Kidney (tissue), 14 donors: ENCODE measurements around the gene LRRC39. TPM values are rescaled to one million over a fixed set of nuclear protein-coding genes. Genes with fewer than 3 reads are reported as not detected.
A peak's percentile ranks its signal among the peaks of the same experiment; 100 is the strongest.

Experiments
- DNase-seq, 5 donors: peaks; one replicate each; pipeline ENCODE4 v3.0.0-alpha.2; 2013 to 2020
- FAIRE-seq: peaks from 2 replicates; lab custom pipeline; 2012; peaks lifted over from hg19 to GRCh38; lab: Jason Lieb, UNC
- H3K27ac ChIP-seq, 2 donors: one replicate each; pipeline ENCODE4 v1.7.0; 2013; ENCODE audit warnings: low read depth in 2 of 2, low read length in 2 of 2, inconsistent platforms in 1 of 2
- H3K27me3 ChIP-seq: one replicate; pipeline ENCODE4 v1.7.1; 2013; ENCODE audit warnings: low read length, inconsistent platforms; ENCODE audit not compliant: control insufficient read depth, insufficient read depth
- H3K36me3 ChIP-seq, 3 donors: one replicate each; pipeline versions ENCODE4 v1.7.0 to v1.7.1; 2013; ENCODE audit warnings: low read length in 3 of 3, control low read depth in 1 of 3, inconsistent platforms in 1 of 3; ENCODE audit not compliant: insufficient read depth in 3 of 3, control insufficient read depth in 2 of 3
- H3K4me1 ChIP-seq, 3 donors: one replicate each; pipeline versions ENCODE4 v1.7.0 to v1.7.1; 2013; ENCODE audit warnings: low read length in 3 of 3, inconsistent platforms in 1 of 3, low read depth in 1 of 3; ENCODE audit not compliant: control insufficient read depth in 2 of 3, insufficient read depth in 2 of 3
- H3K4me3 ChIP-seq, 3 donors: one replicate each; pipeline versions ENCODE4 v1.7.0 to v1.8.1; 2013; ENCODE audit warnings: low read length in 3 of 3, control low read depth in 1 of 3, inconsistent platforms in 1 of 3
- H3K9ac ChIP-seq, 3 donors: one replicate each; pipeline versions ENCODE4 v1.7.0 to v1.7.1; 2013; ENCODE audit warnings: low read length in 3 of 3, control low read depth in 1 of 3, inconsistent platforms in 1 of 3
- H3K9me3 ChIP-seq, 3 donors: one replicate each; pipeline versions ENCODE4 v1.7.0 to v1.7.1; 2013; ENCODE audit warnings: low read length in 3 of 3, control low read depth in 1 of 3, inconsistent platforms in 1 of 3; ENCODE audit not compliant: control insufficient read depth in 2 of 3, insufficient read depth in 1 of 3
- intact Hi-C: fragments of 100-400 bp; cut with DNase I; formaldehyde crosslinking; loops from one replicate; pipeline ENCODE4 v1.11.1; 2022
- polyA plus RNA-seq: library from polyadenylated mRNA; stranded (reverse); fragments of 350-450 nt; fragmentation: Illumina TruSeq; extraction: RNeasy Lipid Tissue Mini Kit (QIAGEN cat#74804); gene quantifications from one replicate; pipeline ENCODE4 v1.2.3, GENCODE V29; 2014; ENCODE audit warnings: low read depth, low replicate concordance; ENCODE audit not compliant: insufficient read depth
- total RNA-seq: library from RNA; stranded (reverse); fragmentation: NEBNext Ultra II Directional; extraction: Animal tissue kit (Norgen Biotek cat#: 25700); gene quantifications from one replicate; pipeline ENCODE4 v1.2.1, GENCODE V29; 2021
- TF ChIP-seq, protein P1 (sequence below): IDR thresholded peaks from 3 replicates; pipeline ENCODE4 v1.5.1; 2012; ENCODE audit warnings: mild to moderate bottlenecking, moderate library complexity, borderline replicate concordance; ENCODE audit not compliant: insufficient read depth; ENCODE audit errors: extremely low read depth
- donor health status: control.
- donor health status: control.
- donor health status: control.
- donor health status: control.
- donor health status: control.
- donor health status: DM: yes; HTN: yes; CAD: no.
- donor health status: Normal renal cell carcinoma (clear cell type).

Gene LRRC39
- total and polyA plus RNA-seq, 2 donors from 2014 or later, result 0.35 to 0.45 TPM

DNA sequence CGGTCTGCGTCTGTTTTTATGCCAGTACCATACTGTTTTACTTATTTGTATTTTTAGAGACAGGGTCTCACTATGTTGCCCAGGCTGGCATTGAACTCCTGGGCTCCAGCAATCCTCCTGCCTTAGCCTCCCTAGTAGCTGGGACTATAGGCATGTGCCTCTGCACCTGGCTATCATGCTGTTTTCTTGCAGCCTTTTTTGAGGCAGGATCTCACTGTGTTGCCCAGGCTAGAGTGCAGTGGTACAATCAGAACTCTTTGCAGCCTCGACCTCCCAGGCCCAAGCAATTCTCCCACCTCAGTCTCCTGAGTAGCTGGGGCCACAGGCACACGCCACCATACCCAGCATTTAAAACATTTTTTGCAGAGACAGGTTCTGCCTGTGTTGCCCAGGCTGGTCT is 5.3 kb upstream of the LRRC39 start:
- no peak overlapping the region for H3K9ac ChIP-seq
- no peak overlapping the region for H3K27ac ChIP-seq
- FAIRE-seq (no peak), DNase-seq (no peak)
- TF ChIP-seq, protein P1, sequence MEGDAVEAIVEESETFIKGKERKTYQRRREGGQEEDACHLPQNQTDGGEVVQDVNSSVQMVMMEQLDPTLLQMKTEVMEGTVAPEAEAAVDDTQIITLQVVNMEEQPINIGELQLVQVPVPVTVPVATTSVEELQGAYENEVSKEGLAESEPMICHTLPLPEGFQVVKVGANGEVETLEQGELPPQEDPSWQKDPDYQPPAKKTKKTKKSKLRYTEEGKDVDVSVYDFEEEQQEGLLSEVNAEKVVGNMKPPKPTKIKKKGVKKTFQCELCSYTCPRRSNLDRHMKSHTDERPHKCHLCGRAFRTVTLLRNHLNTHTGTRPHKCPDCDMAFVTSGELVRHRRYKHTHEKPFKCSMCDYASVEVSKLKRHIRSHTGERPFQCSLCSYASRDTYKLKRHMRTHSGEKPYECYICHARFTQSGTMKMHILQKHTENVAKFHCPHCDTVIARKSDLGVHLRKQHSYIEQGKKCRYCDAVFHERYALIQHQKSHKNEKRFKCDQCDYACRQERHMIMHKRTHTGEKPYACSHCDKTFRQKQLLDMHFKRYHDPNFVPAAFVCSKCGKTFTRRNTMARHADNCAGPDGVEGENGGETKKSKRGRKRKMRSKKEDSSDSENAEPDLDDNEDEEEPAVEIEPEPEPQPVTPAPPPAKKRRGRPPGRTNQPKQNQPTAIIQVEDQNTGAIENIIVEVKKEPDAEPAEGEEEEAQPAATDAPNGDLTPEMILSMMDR, result no peak
- H3K27me3 ChIP-seq, result no peaks in the 10 kb centered on the region
- intact Hi-C loops, result no loop called here
- no peak overlapping the region for H3K4me3 ChIP-seq
- no peaks in the 10 kb centered on the region for H3K9me3 ChIP-seq
- no peaks in the 10 kb centered on the region for H3K36me3 ChIP-seq
- H3K4me1 ChIP-seq, result peaks cover 0 to under 1% (median under 1%) of the 10 kb centered on the region in 3 donors

DNA sequence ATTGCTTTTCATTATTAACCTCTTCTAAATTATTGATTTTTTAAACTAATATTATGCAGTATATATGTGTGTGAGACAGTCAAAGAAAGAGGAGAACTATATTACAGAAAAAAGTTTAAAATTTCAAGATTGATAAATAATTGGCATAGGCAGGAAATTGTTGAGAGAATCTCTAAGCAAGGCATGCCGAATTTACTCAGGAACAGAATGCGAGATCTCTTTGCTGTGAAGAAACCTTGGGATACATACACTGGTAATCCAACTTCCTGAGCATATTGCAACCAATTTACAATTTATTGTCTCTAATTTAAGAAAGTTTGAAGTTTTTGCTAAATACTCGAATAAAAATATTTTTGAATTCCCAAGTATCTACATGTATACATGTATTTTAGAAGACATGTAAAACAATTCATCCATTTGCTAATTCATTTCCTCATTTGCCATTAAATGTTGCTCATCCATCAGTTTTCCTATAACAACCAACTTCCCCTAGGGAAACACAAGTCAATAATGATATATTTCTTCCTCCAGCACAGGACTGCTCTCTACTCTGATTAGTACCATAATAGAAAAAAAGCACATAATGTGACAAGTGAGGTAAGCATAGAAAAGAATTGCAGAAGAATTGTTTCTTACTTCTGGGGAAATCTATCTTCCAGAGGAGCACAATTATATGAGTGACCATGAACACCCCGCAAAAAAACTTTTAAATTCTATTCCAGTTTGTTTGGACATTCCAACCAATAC is 588 bp downstream of the LRRC39 start:
- FAIRE-seq (no peak), DNase-seq (no peak)
- Histone ChIP-seq H3K36me3 (no peaks in the 10 kb centered on the region), H3K4me3 (no peak overlapping the region), H3K4me1 (no peaks in the 10 kb centered on the region), H3K27me3 (no peaks in the 10 kb centered on the region), H3K27ac (no peak overlapping the region), H3K9ac (no peak overlapping the region), H3K9me3 (no peaks in the 10 kb centered on the region)
- intact Hi-C loops, result no loop called here
- TF ChIP-seq, protein P1, result no peak

DNA sequence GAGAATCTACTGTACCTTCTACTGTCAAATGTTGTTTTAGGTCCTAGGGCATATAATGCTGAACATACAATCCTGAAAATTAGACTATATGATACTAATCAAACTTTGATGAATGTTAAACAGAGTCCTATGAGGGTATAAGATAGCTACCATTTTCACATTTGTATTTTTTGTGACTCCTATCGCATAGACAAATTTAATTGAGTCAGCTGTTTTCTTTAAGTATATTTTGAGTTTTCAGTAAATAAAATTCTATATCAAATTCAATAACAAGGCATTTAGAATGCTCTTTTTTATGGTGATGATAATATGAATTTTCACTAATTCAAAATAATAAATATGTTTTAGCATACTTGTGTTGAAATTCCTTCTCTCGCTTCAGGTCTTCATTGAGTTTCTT is 10.0 kb downstream of the LRRC39 start:
- Histone ChIP-seq H3K27me3 (no peaks in the 10 kb centered on the region), H3K4me3 (no peak overlapping the region), H3K9ac (no peak overlapping the region), H3K27ac (no peak overlapping the region), H3K9me3 (no peaks in the 10 kb centered on the region), H3K4me1 (no peaks in the 10 kb centered on the region), H3K36me3 (no peaks in the 10 kb centered on the region)
- intact Hi-C loops, result no loop called here
- FAIRE-seq, result peak; percentile 35
- TF ChIP-seq, protein P1, result no peak
- no peak for DNase-seq
